Inflammatory macrophage treated with lipopolysaccharide for 1 hour (primary cell): ENCODE measurements around the gene PMCH.
"Not testable (repeated sequence)": the region's sequence is repeated elsewhere in the genome, so short reads cannot be mapped to it uniquely, and the experiment has no call there.

Experiments used
- DNase-seq, 2 donors: peaks; one replicate each; pipeline ENCODE4 v3.0.0-alpha.2; 2020 to 2022

Gene PMCH

GRCh38 chr12:102197789-102198188 is at the start of gene PMCH:
Gene PMCH (minus strand): TSS chr12:102197833. CDS start chr12:102197770, 63 bp downstream.
- DNase-seq = no peak

GRCh38 chr12:102240859-102241258 is 43.2 kb upstream of the PMCH start:
- not testable (repeated sequence) for DNase-seq

- DNase-seq = no peak
Observed at GRCh38 chr12:102234599-102234998, 37.0 kb upstream of the PMCH start.

- DNase-seq = no peak
Observed at GRCh38 chr12:102232446-102232845, 34.8 kb upstream of the PMCH start.

GRCh38 chr12:102232036-102232435 is 34.4 kb upstream of the PMCH start:
- DNase-seq = no peak

- no peak for DNase-seq
Observed at GRCh38 chr12:102227954-102228353, 30.3 kb upstream of the PMCH start.

- no peak for DNase-seq
Observed at GRCh38 chr12:102220736-102221135, 23.1 kb upstream of the PMCH start.

- DNase-seq = peak in 1 of 2 donors; percentile 2
Observed at GRCh38 chr12:102215992-102216691, 18.5 kb upstream of the PMCH start.

- no peak for DNase-seq
Observed at GRCh38 chr12:102204025-102204424, 6.4 kb upstream of the PMCH start.

- DNase-seq = no peak
Observed at GRCh38 chr12:102202556-102202955, 4.9 kb upstream of the PMCH start.

GRCh38 chr12:102201436-102202061 is 3.9 kb upstream of the PMCH start:
- DNase-seq = no peak

GRCh38 chr12:102195826-102196225 is 1.8 kb downstream of the PMCH start:
- no peak for DNase-seq

GRCh38 chr12:102182635-102183034 is 15.0 kb downstream of the PMCH start:
- DNase-seq = peak; percentile 46 to 63

- DNase-seq = no peak
Observed at GRCh38 chr12:102174761-102175160, 22.9 kb downstream of the PMCH start.

GRCh38 chr12:102174117-102174516 is 23.5 kb downstream of the PMCH start:
- no peak for DNase-seq

GRCh38 chr12:102172436-102172835 is 25.2 kb downstream of the PMCH start:
- DNase-seq = no peak

- DNase-seq = no peak
Observed at GRCh38 chr12:102171951-102172350, 25.7 kb downstream of the PMCH start.

GRCh38 chr12:102169922-102170621 is 27.6 kb downstream of the PMCH start:
- peak in 1 of 2 donors; percentile 29 for DNase-seq

GRCh38 chr12:102167821-102168604 is 29.6 kb downstream of the PMCH start:
- DNase-seq = peak in 1 of 2 donors; percentile 20

GRCh38 chr12:102163383-102163782 is 34.2 kb downstream of the PMCH start:
- DNase-seq = no peak

- DNase-seq = not testable (repeated sequence)
Observed at GRCh38 chr12:102155206-102155605, 42.4 kb downstream of the PMCH start.

- not testable (repeated sequence) for DNase-seq
Observed at GRCh38 chr12:102147062-102147587, 50.5 kb downstream of the PMCH start.
